ENCODE measurements around the gene HCN3. TPM values are rescaled to one million over a fixed set of nuclear protein-coding genes. Genes with fewer than 3 reads are reported as not detected.
A peak's percentile ranks its signal among the peaks of the same experiment; 100 is the strongest.

The HCN3 gene
- total and polyA plus RNA-seq, 2 donors (not counting 1 experiment from before 2014, with no cell fraction given): 6.2 to 9.2 TPM

DNA sequence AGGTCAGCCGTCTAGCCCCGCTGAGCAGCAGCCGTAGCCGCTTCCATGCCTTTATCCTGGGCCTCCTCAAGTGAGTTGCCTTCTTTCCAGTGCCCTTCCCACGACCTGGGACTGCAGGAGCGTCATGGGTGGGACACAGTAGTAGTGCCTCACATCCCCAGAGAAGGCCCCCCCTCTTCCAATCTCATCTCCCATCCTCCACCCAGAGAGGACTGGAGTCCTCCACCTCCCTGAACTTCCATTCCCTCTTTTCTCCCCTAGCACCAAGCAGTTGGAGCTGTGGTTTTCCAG, 48.3 kb downstream of the HCN3 start:
- Mint-ChIP-seq H3K4me3 (peak overlapping the region; percentile 57), H3K4me1 (peaks cover 17% of the 10 kb centered on the region), H3K27me3 (no peaks in the 10 kb centered on the region), H3K27ac (peak overlapping the region; percentile 23), H3K9me3 (ENCODE audit: insufficient read depth) (no peaks in the 10 kb centered on the region)
- DNase-seq (no peak), ATAC-seq (ENCODE audit: low read depth) (no peak)
- H3K9ac ChIP-seq (ENCODE audit: low read length): no peak overlapping the region
- H3K4me3 ChIP-seq (ENCODE audit: control extremely low read depth in 1 of 5, extremely low read depth in 1 of 5, insufficient read depth in 1 of 5, low read depth in 2 of 5, low read length in 4 of 5): no peak overlapping the region
- H2AFZ ChIP-seq (ENCODE audit: insufficient read depth, low read depth, low read length, poor library complexity, severe bottlenecking): no peak overlapping the region
- intact Hi-C loops (cut with micrococcal nuclease): loop anchor here (10.0 kb wide), 1 partner anchor 1179 kb away; the partner anchor contains the start of gene MEF2D
- H3K27ac ChIP-seq (ENCODE audit: low read length in 2 of 2): no peak overlapping the region
- H3K9me3 ChIP-seq (ENCODE audit: control extremely low read depth in 1 of 3, control insufficient read depth in 2 of 3, insufficient read depth in 1 of 3, low read length in 2 of 3): peaks cover 0 to 1% (median 0%) of the 10 kb centered on the region in 3 donors
- ChIA-PET CTCF (interaction anchor here (3.0 to 6.5 kb wide), 2 partner anchors 74 to 178 kb away, joined by 9 to 128 read pairs; no protein-coding TSS in a partner anchor), POLR2A (interaction anchor here (0.6 kb wide), 1 partner anchor 302 kb away, joined by 3 read pairs; no protein-coding TSS in a partner anchor)
- no peak for TF ChIP-seq EZH2 (IDR thresholded peaks at IDR 0.05; ENCODE audit: borderline replicate concordance, insufficient read depth, low read depth, low read length, poor library complexity, severe bottlenecking)
- 93% methylated on average over 6 of the region's 6 CpGs for WGBS (ENCODE audit: insufficient coverage)
- H3K36me3 ChIP-seq (replicated peaks in 1 of 2; ENCODE audit: control extremely low read depth in 1 of 2, control insufficient read depth in 1 of 2, extremely low read depth in 1 of 2, insufficient read depth in 2 of 2, low read length in 1 of 2): peaks cover 0 to 7% of the 10 kb centered on the region in 2 experiments
- no peaks in the 10 kb centered on the region for H4K20me1 ChIP-seq (ENCODE audit: control insufficient read depth, insufficient read depth, low read length, poor library complexity, severe bottlenecking)
- H3K4me2 ChIP-seq (replicated peaks; ENCODE audit: low read depth, low read length, poor library complexity, severe bottlenecking): peak overlapping the region; percentile 99
- H3K79me2 ChIP-seq (ENCODE audit: control insufficient read depth, insufficient read depth, low read length): peaks cover 4% of the 10 kb centered on the region
- no peaks in the 10 kb centered on the region for H3K27me3 ChIP-seq (replicated peaks in 1 of 4; ENCODE audit: control extremely low read depth in 1 of 4, control insufficient read depth in 3 of 4, insufficient read depth in 4 of 4, low read length in 3 of 4)
- H3K4me1 ChIP-seq (ENCODE audit: control insufficient read depth in 2 of 2, insufficient read depth in 2 of 2, low read length in 2 of 2): peaks cover 13 to 29% of the 10 kb centered on the region in 2 donors

DNA sequence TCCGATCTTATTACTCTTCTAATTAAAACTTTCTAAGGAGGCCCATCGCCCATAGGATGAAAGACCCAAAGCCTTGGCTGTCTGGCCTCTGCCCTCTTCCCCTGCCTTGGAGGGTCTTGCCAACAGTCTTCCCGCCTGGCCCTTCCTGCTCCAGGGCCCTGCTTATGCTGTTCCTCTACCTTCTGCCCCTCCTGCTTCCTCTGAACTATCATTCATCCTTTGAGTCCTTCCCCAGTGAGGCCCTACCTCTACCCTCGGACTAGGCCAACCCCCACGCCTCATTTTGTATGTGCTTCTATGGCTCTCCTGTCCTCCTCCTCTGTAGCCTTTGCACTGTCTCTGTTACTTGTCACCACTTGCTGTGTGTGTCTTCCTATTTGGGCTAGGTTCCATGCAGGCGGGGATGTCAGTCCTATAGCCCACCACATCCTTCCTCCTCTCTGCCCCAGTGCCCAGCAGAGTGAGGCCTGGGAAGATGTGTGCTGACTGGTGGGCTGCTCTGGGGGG, 48.8 kb downstream of the HCN3 start:
- no peak for TF ChIP-seq EZH2 (IDR thresholded peaks at IDR 0.05; ENCODE audit: borderline replicate concordance, insufficient read depth, low read depth, low read length, poor library complexity, severe bottlenecking)
- TF ChIP-seq, protein P1, sequence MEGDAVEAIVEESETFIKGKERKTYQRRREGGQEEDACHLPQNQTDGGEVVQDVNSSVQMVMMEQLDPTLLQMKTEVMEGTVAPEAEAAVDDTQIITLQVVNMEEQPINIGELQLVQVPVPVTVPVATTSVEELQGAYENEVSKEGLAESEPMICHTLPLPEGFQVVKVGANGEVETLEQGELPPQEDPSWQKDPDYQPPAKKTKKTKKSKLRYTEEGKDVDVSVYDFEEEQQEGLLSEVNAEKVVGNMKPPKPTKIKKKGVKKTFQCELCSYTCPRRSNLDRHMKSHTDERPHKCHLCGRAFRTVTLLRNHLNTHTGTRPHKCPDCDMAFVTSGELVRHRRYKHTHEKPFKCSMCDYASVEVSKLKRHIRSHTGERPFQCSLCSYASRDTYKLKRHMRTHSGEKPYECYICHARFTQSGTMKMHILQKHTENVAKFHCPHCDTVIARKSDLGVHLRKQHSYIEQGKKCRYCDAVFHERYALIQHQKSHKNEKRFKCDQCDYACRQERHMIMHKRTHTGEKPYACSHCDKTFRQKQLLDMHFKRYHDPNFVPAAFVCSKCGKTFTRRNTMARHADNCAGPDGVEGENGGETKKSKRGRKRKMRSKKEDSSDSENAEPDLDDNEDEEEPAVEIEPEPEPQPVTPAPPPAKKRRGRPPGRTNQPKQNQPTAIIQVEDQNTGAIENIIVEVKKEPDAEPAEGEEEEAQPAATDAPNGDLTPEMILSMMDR (IDR thresholded peaks at IDR 0.05): no peak
- ChIA-PET POLR2A (interaction anchor here (0.6 kb wide), 1 partner anchor 302 kb away, joined by 3 read pairs; no protein-coding TSS in a partner anchor), CTCF (interaction anchor here (0.6 to 1.0 kb wide), 3 partner anchors 13 to 122 kb away, joined by 3 read pairs; no protein-coding TSS in a partner anchor)
- no peaks in the 10 kb centered on the region for H3K9me3 Mint-ChIP-seq (ENCODE audit: insufficient read depth)
- H3K4me1 Mint-ChIP-seq: peaks cover 12% of the 10 kb centered on the region
- DNase-seq (peak; percentile 34), ATAC-seq (ENCODE audit: low read depth) (no peak)
- WGBS (ENCODE audit: insufficient coverage): 93% methylated on average over 5 of the region's 6 CpGs
- H3K4me3 ChIP-seq (ENCODE audit: control extremely low read depth in 1 of 5, extremely low read depth in 1 of 5, insufficient read depth in 1 of 5, low read depth in 2 of 5, low read length in 4 of 5): no peak overlapping the region
- peak overlapping the region; percentile 23 for H3K27ac Mint-ChIP-seq
- H3K9ac ChIP-seq (ENCODE audit: low read length): no peak overlapping the region
- peak overlapping the region in 1 of 2 donors; percentile 12 for H3K27ac ChIP-seq (ENCODE audit: low read length in 2 of 2)
- H3K9me3 ChIP-seq (ENCODE audit: control extremely low read depth in 1 of 3, control insufficient read depth in 2 of 3, insufficient read depth in 1 of 3, low read length in 2 of 3): no peaks in the 10 kb centered on the region
- peaks cover 4% of the 10 kb centered on the region for H3K79me2 ChIP-seq (ENCODE audit: control insufficient read depth, insufficient read depth, low read length)
- no peaks in the 10 kb centered on the region for H3K27me3 Mint-ChIP-seq
- no peak overlapping the region for H2AFZ ChIP-seq (ENCODE audit: insufficient read depth, low read depth, low read length, poor library complexity, severe bottlenecking)
- H3K4me2 ChIP-seq (replicated peaks; ENCODE audit: low read depth, low read length, poor library complexity, severe bottlenecking): no peak overlapping the region
- peaks cover 0 to 11% of the 10 kb centered on the region in 2 experiments for H3K36me3 ChIP-seq (replicated peaks in 1 of 2; ENCODE audit: control extremely low read depth in 1 of 2, control insufficient read depth in 1 of 2, extremely low read depth in 1 of 2, insufficient read depth in 2 of 2, low read length in 1 of 2)
- no peaks in the 10 kb centered on the region for H3K27me3 ChIP-seq (replicated peaks in 1 of 4; ENCODE audit: control extremely low read depth in 1 of 4, control insufficient read depth in 3 of 4, insufficient read depth in 4 of 4, low read length in 3 of 4)
- no peaks in the 10 kb centered on the region for H4K20me1 ChIP-seq (ENCODE audit: control insufficient read depth, insufficient read depth, low read length, poor library complexity, severe bottlenecking)
- intact Hi-C loops (cut with micrococcal nuclease): loop anchor here (10.0 kb wide), 1 partner anchor 1179 kb away; the partner anchor contains the start of gene MEF2D
- peak overlapping the region; percentile 57 for H3K4me3 Mint-ChIP-seq
- peaks cover 7 to 24% of the 10 kb centered on the region in 2 donors for H3K4me1 ChIP-seq (ENCODE audit: control insufficient read depth in 2 of 2, insufficient read depth in 2 of 2, low read length in 2 of 2)
